H1 (cell line): ENCODE results near the gene LIPC. TPM values are rescaled to one million over a fixed set of nuclear protein-coding genes. Genes with fewer than 3 reads are reported as not detected.

Source experiments
- CTCF ChIA-PET: fragments of 300-600 bp; sonication (Branson Sonifier 250); formaldehyde crosslinking; loops from one replicate; lab custom pipeline; 2021; ENCODE audit not compliant: partially characterized antibody; lab: Charles Lee
- POLR2A ChIA-PET: fragments of 300-600 bp; sonication (Branson Sonifier 250); formaldehyde crosslinking; loops from one replicate; lab custom pipeline; 2021; ENCODE audit warnings: inconsistent platforms; ENCODE audit not compliant: partially characterized antibody; lab: Charles Lee
- DNase-seq, 2 experiments: peaks; one replicate each; pipeline versions ENCODE4 v3.0.0 to v3.0.0-alpha.2; 2010 to 2022; ENCODE audit warnings: low spot score in 2 of 2, low read depth in 1 of 2, mixed read lengths in 1 of 2
- FAIRE-seq: peaks from 2 replicates; lab custom pipeline; 2011; peaks lifted over from hg19 to GRCh38; lab: Jason Lieb, UNC
- H2AFZ ChIP-seq: 2 replicates; pipeline ENCODE4 v1.8.1; 2012; ENCODE audit warnings: low read length, inconsistent platforms
- H2AK5ac ChIP-seq: 2 replicates; pipeline ENCODE4 v1.6.1; 2013; ENCODE audit warnings: low read depth, low read length
- H2BK120ac ChIP-seq: replicated peaks from 2 replicates; pipeline ENCODE3; 2013; ENCODE audit warnings: low read depth, low read length, inconsistent platforms
- H2BK12ac ChIP-seq: 2 replicates; pipeline ENCODE4 v1.6.1; 2013; ENCODE audit warnings: low read depth, low read length
- H2BK15ac ChIP-seq: 2 replicates; pipeline ENCODE4 v1.6.1; 2013; ENCODE audit warnings: low read length
- H2BK20ac ChIP-seq: 2 replicates; pipeline ENCODE4 v1.6.1; 2013; ENCODE audit warnings: low read length
- H2BK5ac ChIP-seq: 2 replicates; pipeline ENCODE4 v1.6.1; 2013; ENCODE audit warnings: low read depth, low read length
- H3K14ac ChIP-seq: 2 replicates; pipeline ENCODE4 v1.6.1; 2013; ENCODE audit warnings: inconsistent platforms; ENCODE audit not compliant: insufficient read length
- H3K18ac ChIP-seq: 2 replicates; pipeline ENCODE4 v1.6.1; 2013; ENCODE audit warnings: low read length; ENCODE audit errors: extremely low read depth
- H3K23ac ChIP-seq: 2 replicates; pipeline ENCODE4 v1.6.1; 2013; ENCODE audit warnings: inconsistent platforms; ENCODE audit not compliant: insufficient read length
- H3K23me2 ChIP-seq: 2 replicates; pipeline ENCODE4 v1.6.1; 2013; ENCODE audit warnings: low read depth, low read length
- H3K27ac ChIP-seq: 2 replicates; pipeline ENCODE4 v1.6.1; 2011; ENCODE audit warnings: low read depth, low read length, inconsistent platforms
- H3K27me3 ChIP-seq, 4 experiments: replicated peaks in 1 of 4; 1 replicate in 1 of 4; 2 replicates in 3 of 4; pipeline versions ENCODE4 v1.6.1 to v1.8.1; 2011 to 2013; ENCODE audit warnings: low read length in 3 of 4, mild to moderate bottlenecking in 3 of 4, inconsistent platforms in 2 of 4, mixed read lengths in 2 of 4, moderate library complexity in 1 of 4; ENCODE audit not compliant: control insufficient read depth in 3 of 4, insufficient read depth in 3 of 4; ENCODE audit errors: extremely low read depth in 1 of 4
- H3K36me3 ChIP-seq, 4 experiments: 2 replicates each; pipeline versions ENCODE4 v1.6.1 to v1.8.1; 2011 to 2013; ENCODE audit warnings: mild to moderate bottlenecking in 4 of 4, low read length in 3 of 4, moderate library complexity in 2 of 4, control low read depth in 1 of 4, inconsistent platforms in 1 of 4; ENCODE audit not compliant: insufficient read depth in 4 of 4, control insufficient read depth in 2 of 4
- H3K4ac ChIP-seq: replicated peaks from 2 replicates; pipeline ENCODE3; 2013; ENCODE audit warnings: low read length, low read depth, mixed read lengths, inconsistent platforms; ENCODE audit not compliant: insufficient read length
- H3K4me1 ChIP-seq, 4 experiments: replicated peaks in 1 of 4; 1 replicate in 1 of 4; 2 replicates in 3 of 4; pipeline versions ENCODE4 v1.6.1 to v1.8.1; 2011 to 2013; ENCODE audit warnings: low read length in 3 of 4, inconsistent platforms in 2 of 4, mixed read lengths in 1 of 4; ENCODE audit not compliant: insufficient read depth in 4 of 4, control insufficient read depth in 3 of 4
- H3K4me2 ChIP-seq, 2 experiments: 2 replicates each; pipeline versions ENCODE4 v1.6.1 to v1.8.1; 2011 to 2013; ENCODE audit warnings: low read depth in 2 of 2, low read length in 2 of 2, control low read depth in 1 of 2, inconsistent platforms in 1 of 2, mild to moderate bottlenecking in 1 of 2; ENCODE audit not compliant: insufficient read depth in 1 of 2
- H3K4me3 ChIP-seq, 4 experiments: fragments of 200-600, 300-600 bp in 1 of 4; sonication (generic), shearing (Covaris generic), sonication (Bioruptor Twin) in 1 of 4; 2 replicates each; pipeline versions ENCODE4 v1.5.1 to v1.8.1; 2011 to 2016; ENCODE audit warnings: low read length in 4 of 4, low read depth in 3 of 4, control low read depth in 2 of 4, inconsistent platforms in 2 of 4, mild to moderate bottlenecking in 2 of 4, mixed read lengths in 1 of 4, moderate library complexity in 1 of 4; ENCODE audit not compliant: insufficient read depth in 2 of 4; ENCODE audit errors: extremely low read depth in 1 of 4
- H3K56ac ChIP-seq: replicated peaks from 2 replicates; pipeline ENCODE3; 2013; ENCODE audit warnings: low read depth, mild to moderate bottlenecking, mixed read lengths, low read length, inconsistent platforms; ENCODE audit not compliant: insufficient read length
- H3K79me1 ChIP-seq: 2 replicates; pipeline ENCODE4 v1.6.1; 2013; ENCODE audit warnings: low read depth, low read length, control low read depth
- H3K79me2 ChIP-seq, 2 experiments: 2 replicates each; pipeline versions ENCODE4 v1.6.1 to v1.8.1; 2012 to 2013; ENCODE audit warnings: low read length in 2 of 2, mild to moderate bottlenecking in 2 of 2, inconsistent platforms in 1 of 2; ENCODE audit not compliant: insufficient read depth in 2 of 2, control insufficient read depth in 1 of 2
- H3K9ac ChIP-seq, 4 experiments: replicated peaks in 1 of 4; 1 replicate in 1 of 4; 2 replicates in 3 of 4; pipeline versions ENCODE4 v1.6.1 to v1.8.1; 2011 to 2013; ENCODE audit warnings: low read depth in 3 of 4, low read length in 3 of 4, control low read depth in 2 of 4, mild to moderate bottlenecking in 2 of 4, moderate library complexity in 2 of 4, inconsistent platforms in 1 of 4; ENCODE audit errors: extremely low read depth in 1 of 4
- H3K9me3 ChIP-seq, 2 experiments: 2 replicates each; pipeline versions ENCODE4 v1.6.1 to v1.8.1; 2012 to 2013; ENCODE audit warnings: mild to moderate bottlenecking in 2 of 2, moderate library complexity in 2 of 2, control low read depth in 1 of 2, inconsistent platforms in 1 of 2, low read depth in 1 of 2, low read length in 1 of 2, mixed read lengths in 1 of 2; ENCODE audit not compliant: insufficient read depth in 2 of 2
- H4K20me1 ChIP-seq, 2 experiments: replicated peaks in 1 of 2; 2 replicates each; pipeline versions ENCODE3 to v1.8.1; 2011 to 2013; ENCODE audit warnings: inconsistent platforms in 2 of 2, low read length in 2 of 2, mild to moderate bottlenecking in 1 of 2; ENCODE audit not compliant: insufficient read depth in 2 of 2, control insufficient read depth in 1 of 2
- H4K5ac ChIP-seq: 2 replicates; pipeline ENCODE4 v1.6.1; 2013; ENCODE audit warnings: low read length, low read depth, mixed read lengths, inconsistent platforms; ENCODE audit not compliant: insufficient read length
- H4K8ac ChIP-seq: 2 replicates; pipeline ENCODE4 v1.8.0; 2013; ENCODE audit warnings: mild to moderate bottlenecking, moderate library complexity, low read length, inconsistent platforms; ENCODE audit not compliant: insufficient read depth; ENCODE audit errors: extremely low read depth
- H4K91ac ChIP-seq: replicated peaks from 2 replicates; pipeline ENCODE3; 2013; ENCODE audit warnings: low read length, mixed read lengths, inconsistent platforms; ENCODE audit not compliant: insufficient read length
- CHD2 ChIP-seq: IDR thresholded peaks from 2 replicates; pipeline ENCODE4 v1.6.1; 2012; ENCODE audit warnings: low read length, improper control_type of control experiment
- JUND ChIP-seq: IDR thresholded peaks from 2 replicates; pipeline ENCODE4 v1.6.1; 2011; ENCODE audit warnings: mild to moderate bottlenecking, improper control_type of control experiment, low read length
- KDM4A ChIP-seq: IDR thresholded peaks from one replicate; pipeline ENCODE4 v1.7.1; 2012; ENCODE audit warnings: low read depth, mild to moderate bottlenecking, moderate library complexity, low read length, inconsistent platforms; ENCODE audit not compliant: severe bottlenecking
- WGBS, 2 experiments: shearing (Covaris generic) in 1 of 2; methylation state at CpG; one replicate each; pipeline versions ENCODE4 v1.1.6 to v1.1.7; 2013 to 2015; ENCODE audit warnings: low lambda C conversion rate in 2 of 2, mixed read lengths in 2 of 2, inconsistent platforms in 1 of 2, low coverage in 1 of 2, missing lambda C conversion rate in 1 of 2; ENCODE audit not compliant: insufficient replicate concordance in 2 of 2, insufficient coverage in 1 of 2, insufficient read length in 1 of 2; ENCODE audit errors: extremely low coverage in 1 of 2, missing lambda C conversion rate in 1 of 2; 5-methylcytosine and 5-hydroxymethylcytosine counted together
- polyA plus RNA-seq, 7 experiments: library from polyadenylated mRNA; depleted of rRNA in 3 of 7; stranded (reverse) in 5 of 7; unstranded in 2 of 7; fragments of >200 nt in 5 of 7; fragments of 200-250 nt in 2 of 7; gene quantifications; 1 replicate in 5 of 7; 2 replicates in 1 of 7; 4 replicates in 1 of 7; pipeline versions ENCODE4 v1.2.1 to v1.2.3, GENCODE V29; 2011 to 2013; ENCODE audit warnings: missing spikeins in 2 of 7, mixed read lengths in 2 of 7
- total RNA-seq: library from RNA; stranded (reverse); fragmentation: NEBNext Ultra II Directional; extraction: Animal tissue kit (Norgen Biotek cat#: 25700); gene quantifications from 2 replicates; pipeline ENCODE4 v1.2.1, GENCODE V29; 2021
- TF ChIP-seq, protein P1 (sequence below), 3 experiments: IDR thresholded peaks; 1 replicate in 2 of 3; 2 replicates in 1 of 3; pipeline versions ENCODE4 v1.5.1 to v1.6.1; 2011; ENCODE audit warnings: low read length in 3 of 3, mild to moderate bottlenecking in 3 of 3, inconsistent platforms in 2 of 3, low read depth in 1 of 3, moderate library complexity in 1 of 3; ENCODE audit not compliant: insufficient read depth in 1 of 3; ENCODE audit errors: control extremely low read depth in 1 of 3

Gene LIPC
- total and polyA plus RNA-seq, 2 of the 8 experiments (the other 6 are each of a cell fraction or from before 2014, with no cell fraction given), result not detected

DNA sequence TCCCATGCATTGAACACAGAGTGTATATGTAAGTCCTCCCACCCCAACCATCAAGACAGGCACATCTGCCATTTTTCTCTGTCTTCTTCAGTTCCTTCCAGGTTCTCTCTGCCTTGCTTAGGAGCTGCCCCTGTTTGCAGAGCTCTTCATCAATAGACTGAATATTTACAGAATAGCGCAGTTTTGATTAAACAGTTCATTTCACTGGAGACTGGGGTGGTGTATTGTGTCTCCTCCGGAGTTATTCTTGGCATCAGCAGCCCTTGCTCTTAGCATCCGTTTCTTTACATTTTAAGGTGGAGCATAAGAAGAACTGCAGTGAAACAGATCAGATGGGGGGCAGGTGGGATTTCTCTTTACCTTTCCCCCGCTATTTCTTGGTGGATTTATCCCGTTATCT, 87.7 kb downstream of the LIPC start:
- Histone ChIP-seq H3K9ac (no peak overlapping the region), H3K23me2 (no peaks in the 10 kb centered on the region), H4K5ac (no peak overlapping the region), H3K23ac (no peak overlapping the region), H3K14ac (no peak overlapping the region), H2BK15ac (no peak overlapping the region), H3K79me2 (no peaks in the 10 kb centered on the region), H2AFZ (no peak overlapping the region), H2BK12ac (no peak overlapping the region), H2BK20ac (no peak overlapping the region), H3K27me3 (no peaks in the 10 kb centered on the region), H3K36me3 (no peaks in the 10 kb centered on the region), H3K4me1 (0 out of 7 replicates have a peak, but pooled peaks cover 0 to 3% (median 0%) of the 10 kb centered on the region in 4 experiments), H2AK5ac (no peak overlapping the region), H4K8ac (no peak overlapping the region), H3K4me3 (no peak overlapping the region), H3K79me1 (no peaks in the 10 kb centered on the region), H3K56ac (no peak overlapping the region), H3K4me2 (no peak overlapping the region), H2BK120ac (no peak overlapping the region), H3K9me3 (no peaks in the 10 kb centered on the region), H4K20me1 (no peaks in the 10 kb centered on the region), H2BK5ac (no peak overlapping the region), H4K91ac (no peak overlapping the region), H3K27ac (no peak overlapping the region), H3K4ac (no peak overlapping the region), H3K18ac (no peak overlapping the region)
- FAIRE-seq (no peak), DNase-seq (no peak)
- 68% methylated on average over 5 of the region's 5 CpGs; no CpG with 5 or more reads in 1 of the 2 experiments for WGBS, 2 experiments
- CTCF ChIA-PET, result no interaction called here
- TF ChIP-seq, protein P1, sequence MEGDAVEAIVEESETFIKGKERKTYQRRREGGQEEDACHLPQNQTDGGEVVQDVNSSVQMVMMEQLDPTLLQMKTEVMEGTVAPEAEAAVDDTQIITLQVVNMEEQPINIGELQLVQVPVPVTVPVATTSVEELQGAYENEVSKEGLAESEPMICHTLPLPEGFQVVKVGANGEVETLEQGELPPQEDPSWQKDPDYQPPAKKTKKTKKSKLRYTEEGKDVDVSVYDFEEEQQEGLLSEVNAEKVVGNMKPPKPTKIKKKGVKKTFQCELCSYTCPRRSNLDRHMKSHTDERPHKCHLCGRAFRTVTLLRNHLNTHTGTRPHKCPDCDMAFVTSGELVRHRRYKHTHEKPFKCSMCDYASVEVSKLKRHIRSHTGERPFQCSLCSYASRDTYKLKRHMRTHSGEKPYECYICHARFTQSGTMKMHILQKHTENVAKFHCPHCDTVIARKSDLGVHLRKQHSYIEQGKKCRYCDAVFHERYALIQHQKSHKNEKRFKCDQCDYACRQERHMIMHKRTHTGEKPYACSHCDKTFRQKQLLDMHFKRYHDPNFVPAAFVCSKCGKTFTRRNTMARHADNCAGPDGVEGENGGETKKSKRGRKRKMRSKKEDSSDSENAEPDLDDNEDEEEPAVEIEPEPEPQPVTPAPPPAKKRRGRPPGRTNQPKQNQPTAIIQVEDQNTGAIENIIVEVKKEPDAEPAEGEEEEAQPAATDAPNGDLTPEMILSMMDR (IDR thresholded peaks at IDR 0.05; ENCODE audit: control extremely low read depth in 1 of 3, insufficient read depth in 1 of 3, low read depth in 1 of 3, low read length in 3 of 3), result no peak
- TF ChIP-seq JUND (no peak), KDM4A (no peak), CHD2 (no peak)
- POLR2A ChIA-PET, result no interaction called here
